Measurements from ENCODE around the gene HOTAIR.

HOTAIR gene

DNA sequence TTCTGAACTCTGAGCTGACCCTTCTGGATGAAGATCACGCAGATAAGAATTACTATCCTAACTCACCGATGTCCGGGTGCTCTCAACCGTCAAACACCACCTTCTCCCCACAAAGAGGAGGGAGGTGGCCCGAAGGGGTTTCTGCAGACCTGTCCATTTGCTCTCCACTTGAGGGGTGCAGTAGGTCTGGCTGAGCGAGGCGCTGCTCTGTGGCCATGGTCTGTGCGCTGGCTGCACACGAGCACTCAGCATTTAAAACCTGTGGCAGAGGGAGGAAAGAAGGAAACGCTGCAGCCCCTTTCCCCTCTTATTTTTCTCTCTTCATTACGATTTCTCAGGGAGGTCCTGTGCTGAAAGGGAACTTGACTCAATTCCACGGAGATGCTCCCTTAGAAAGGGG lies 37.7 kb downstream of the HOTAIR start:
- no peak overlapping the region for H3K4me3 ChIP-seq (ENCODE audit: low read length)
- H3K9me3 ChIP-seq (replicated peaks; ENCODE audit: insufficient read depth, low read length) = no peaks in the 10 kb centered on the region
- no peaks in the 10 kb centered on the region for H4K20me1 ChIP-seq (ENCODE audit: insufficient read depth, low read length)
- no peak overlapping the region for H3K4me2 ChIP-seq (ENCODE audit: low read depth, low read length)
- no peak overlapping the region for H3K27ac ChIP-seq (ENCODE audit: low read length)
- no peak overlapping the region for H3K9ac ChIP-seq (ENCODE audit: low read length)
- no peaks in the 10 kb centered on the region for H3K36me3 ChIP-seq (replicated peaks; ENCODE audit: insufficient read depth, low read length)
- no peaks in the 10 kb centered on the region for H3K9me2 ChIP-seq (replicated peaks; ENCODE audit: insufficient read depth, low read length)
- H3K27me3 ChIP-seq (replicated peaks; ENCODE audit: insufficient read depth, low read length) = peaks cover 96% of the 10 kb centered on the region
- DNase-seq = no peak
- H3K79me2 ChIP-seq (ENCODE audit: low read length) = no peaks in the 10 kb centered on the region
- H3K4me1 ChIP-seq (ENCODE audit: low read length) = no peaks in the 10 kb centered on the region
- TF ChIP-seq EZH2 (optimal IDR thresholded peaks at IDR 0.05; ENCODE audit: low read depth, low read length) (no peak), EZH2phosphoT487 (IDR thresholded peaks at IDR 0.05; ENCODE audit: low read length) (no peak)
- TF ChIP-seq, protein P1, sequence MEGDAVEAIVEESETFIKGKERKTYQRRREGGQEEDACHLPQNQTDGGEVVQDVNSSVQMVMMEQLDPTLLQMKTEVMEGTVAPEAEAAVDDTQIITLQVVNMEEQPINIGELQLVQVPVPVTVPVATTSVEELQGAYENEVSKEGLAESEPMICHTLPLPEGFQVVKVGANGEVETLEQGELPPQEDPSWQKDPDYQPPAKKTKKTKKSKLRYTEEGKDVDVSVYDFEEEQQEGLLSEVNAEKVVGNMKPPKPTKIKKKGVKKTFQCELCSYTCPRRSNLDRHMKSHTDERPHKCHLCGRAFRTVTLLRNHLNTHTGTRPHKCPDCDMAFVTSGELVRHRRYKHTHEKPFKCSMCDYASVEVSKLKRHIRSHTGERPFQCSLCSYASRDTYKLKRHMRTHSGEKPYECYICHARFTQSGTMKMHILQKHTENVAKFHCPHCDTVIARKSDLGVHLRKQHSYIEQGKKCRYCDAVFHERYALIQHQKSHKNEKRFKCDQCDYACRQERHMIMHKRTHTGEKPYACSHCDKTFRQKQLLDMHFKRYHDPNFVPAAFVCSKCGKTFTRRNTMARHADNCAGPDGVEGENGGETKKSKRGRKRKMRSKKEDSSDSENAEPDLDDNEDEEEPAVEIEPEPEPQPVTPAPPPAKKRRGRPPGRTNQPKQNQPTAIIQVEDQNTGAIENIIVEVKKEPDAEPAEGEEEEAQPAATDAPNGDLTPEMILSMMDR (IDR thresholded peaks at IDR 0.05; ENCODE audit: low read length) = no peak
- no peak overlapping the region for H2AFZ ChIP-seq (ENCODE audit: low read length)
- no peaks in the 10 kb centered on the region for H3F3A ChIP-seq (ENCODE audit: insufficient read depth, low read length)

DNA sequence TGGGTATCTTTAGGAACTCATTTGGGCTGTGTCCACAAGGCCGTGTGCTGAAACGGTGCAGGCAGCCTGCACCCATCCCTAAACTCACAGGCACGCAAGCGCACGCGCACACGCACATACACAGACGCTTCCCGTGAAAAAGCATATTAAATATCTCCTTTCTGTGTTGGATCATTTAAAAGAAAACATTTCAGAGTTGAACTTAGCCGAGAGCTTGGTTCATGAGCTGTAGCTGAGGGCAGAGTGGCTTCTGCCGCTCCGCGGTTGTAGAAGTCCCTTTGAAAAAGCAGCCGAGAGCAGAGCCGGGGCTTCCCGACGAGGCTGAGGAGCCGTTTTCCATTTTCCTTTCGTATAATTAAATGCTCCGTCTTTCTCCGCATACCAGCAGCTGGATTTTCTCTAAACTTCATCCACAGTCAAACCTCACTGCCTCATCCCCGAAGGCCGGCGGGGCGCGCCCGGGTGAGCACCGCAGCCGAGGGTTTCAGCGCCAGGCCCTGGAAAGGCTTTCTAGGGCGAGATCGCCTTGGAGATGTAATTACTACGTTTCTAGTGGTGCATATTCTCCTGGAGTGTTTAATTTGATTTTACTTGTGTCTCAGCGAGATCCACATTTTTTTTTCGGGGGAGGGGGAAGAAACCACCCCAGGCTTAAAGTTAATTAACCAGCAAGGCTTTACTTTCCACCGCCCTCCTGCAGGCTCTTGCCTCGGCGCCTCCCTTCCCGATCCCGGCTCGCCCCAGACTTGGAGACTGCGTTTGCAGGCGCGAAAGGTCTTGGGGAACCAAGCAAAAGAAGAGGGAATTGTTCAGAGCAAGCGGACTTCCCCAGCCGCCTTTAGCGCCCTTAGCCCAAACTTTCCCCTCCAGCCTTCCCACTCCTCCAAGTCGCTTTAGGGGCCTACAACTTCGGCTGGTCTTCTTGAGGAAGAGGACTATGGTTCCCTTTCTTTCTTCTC lies 39.1 kb downstream of the HOTAIR start:
- Histone ChIP-seq H3F3A (ENCODE audit: insufficient read depth, low read length) (no peaks in the 10 kb centered on the region), H3K27me3 (replicated peaks; ENCODE audit: insufficient read depth, low read length) (peaks cover 96% of the 10 kb centered on the region)

DNA sequence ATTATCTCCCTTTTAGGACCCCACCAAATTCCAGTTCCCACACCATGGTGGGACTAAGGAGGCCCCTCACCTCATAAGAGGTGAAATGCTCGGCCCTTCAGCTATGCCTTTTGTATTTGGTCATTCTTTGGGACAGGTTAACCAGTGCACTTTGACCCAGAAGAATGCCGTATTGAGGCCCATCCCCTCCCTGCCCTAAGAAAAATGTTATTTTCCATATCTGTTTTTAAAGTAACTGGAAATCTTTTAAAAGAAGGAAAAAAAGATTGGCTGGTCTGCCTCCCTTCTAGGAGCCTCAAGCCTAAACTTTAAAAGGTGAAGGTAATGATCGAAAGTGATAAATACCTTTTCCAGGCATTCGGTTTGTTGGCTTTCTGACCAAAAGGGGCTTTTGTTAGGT lies 41.8 kb downstream of the HOTAIR start:
- H4K20me1 ChIP-seq (ENCODE audit: insufficient read depth, low read length) = no peaks in the 10 kb centered on the region
- H3K27me3 ChIP-seq (replicated peaks; ENCODE audit: insufficient read depth, low read length) = peaks cover 100% of the 10 kb centered on the region

More for the DNA sequence above, 39.1 kb downstream of the HOTAIR start:
- H3K9me2 ChIP-seq (replicated peaks; ENCODE audit: insufficient read depth, low read length) = no peaks in the 10 kb centered on the region
- no peak for DNase-seq
- H3K9ac ChIP-seq (ENCODE audit: low read length) = no peak overlapping the region
- no peaks in the 10 kb centered on the region for H4K20me1 ChIP-seq (ENCODE audit: insufficient read depth, low read length)
- no peak overlapping the region for H2AFZ ChIP-seq (ENCODE audit: low read length)
- peak; percentile 75 for TF ChIP-seq EZH2 (optimal IDR thresholded peaks at IDR 0.05; ENCODE audit: low read depth, low read length)
- no peak; the same call in none of the 2 replicates for TF ChIP-seq EZH2phosphoT487 (IDR thresholded peaks at IDR 0.05; ENCODE audit: low read length)
- no peaks in the 10 kb centered on the region for H3K36me3 ChIP-seq (replicated peaks; ENCODE audit: insufficient read depth, low read length)
- H3K27ac ChIP-seq (ENCODE audit: low read length) = no peak overlapping the region
- H3K4me1 ChIP-seq (ENCODE audit: low read length) = no peaks in the 10 kb centered on the region
- no peak overlapping the region; the same call in 1 of the 2 replicates for H3K4me2 ChIP-seq (ENCODE audit: low read depth, low read length)
- H3K9me3 ChIP-seq (replicated peaks; ENCODE audit: insufficient read depth, low read length) = no peaks in the 10 kb centered on the region
- H3K4me3 ChIP-seq (ENCODE audit: low read length) = peak overlapping the region; percentile 15; the same call in 1 of the 2 replicates
- H3K79me2 ChIP-seq (ENCODE audit: low read length) = no peaks in the 10 kb centered on the region

More for the DNA sequence above, 41.8 kb downstream of the HOTAIR start:
- TF ChIP-seq EZH2phosphoT487 (IDR thresholded peaks at IDR 0.05; ENCODE audit: low read length) (no peak), EZH2 (optimal IDR thresholded peaks at IDR 0.05; ENCODE audit: low read depth, low read length) (no peak)
- TF ChIP-seq, protein P1 (IDR thresholded peaks at IDR 0.05; ENCODE audit: low read length) = no peak
- no peak overlapping the region for H3K4me2 ChIP-seq (ENCODE audit: low read depth, low read length)
- H3K9me3 ChIP-seq (replicated peaks; ENCODE audit: insufficient read depth, low read length) = no peaks in the 10 kb centered on the region
- no peaks in the 10 kb centered on the region for H3K36me3 ChIP-seq (replicated peaks; ENCODE audit: insufficient read depth, low read length)
- no peak for DNase-seq
- H3K27ac ChIP-seq (ENCODE audit: low read length) = no peak overlapping the region
- no peak overlapping the region for H2AFZ ChIP-seq (ENCODE audit: low read length)
- H3K9ac ChIP-seq (ENCODE audit: low read length) = no peak overlapping the region
- no peaks in the 10 kb centered on the region for H3K4me1 ChIP-seq (ENCODE audit: low read length)
- H3K9me2 ChIP-seq (replicated peaks; ENCODE audit: insufficient read depth, low read length) = no peaks in the 10 kb centered on the region
- no peaks in the 10 kb centered on the region for H3K79me2 ChIP-seq (ENCODE audit: low read length)
- no peaks in the 10 kb centered on the region for H3F3A ChIP-seq (ENCODE audit: insufficient read depth, low read length)
- H3K4me3 ChIP-seq (ENCODE audit: low read length) = no peak overlapping the region

All from MM.1S (cell line).